ENCODE measurements around the gene LAPTM5. TPM values are rescaled to one million over a fixed set of nuclear protein-coding genes. Genes with fewer than 3 reads are reported as not detected.

LAPTM5 gene
- total and polyA plus RNA-seq, 8 donors = 4.6 to 48.4 (median 35.4) TPM

DNA sequence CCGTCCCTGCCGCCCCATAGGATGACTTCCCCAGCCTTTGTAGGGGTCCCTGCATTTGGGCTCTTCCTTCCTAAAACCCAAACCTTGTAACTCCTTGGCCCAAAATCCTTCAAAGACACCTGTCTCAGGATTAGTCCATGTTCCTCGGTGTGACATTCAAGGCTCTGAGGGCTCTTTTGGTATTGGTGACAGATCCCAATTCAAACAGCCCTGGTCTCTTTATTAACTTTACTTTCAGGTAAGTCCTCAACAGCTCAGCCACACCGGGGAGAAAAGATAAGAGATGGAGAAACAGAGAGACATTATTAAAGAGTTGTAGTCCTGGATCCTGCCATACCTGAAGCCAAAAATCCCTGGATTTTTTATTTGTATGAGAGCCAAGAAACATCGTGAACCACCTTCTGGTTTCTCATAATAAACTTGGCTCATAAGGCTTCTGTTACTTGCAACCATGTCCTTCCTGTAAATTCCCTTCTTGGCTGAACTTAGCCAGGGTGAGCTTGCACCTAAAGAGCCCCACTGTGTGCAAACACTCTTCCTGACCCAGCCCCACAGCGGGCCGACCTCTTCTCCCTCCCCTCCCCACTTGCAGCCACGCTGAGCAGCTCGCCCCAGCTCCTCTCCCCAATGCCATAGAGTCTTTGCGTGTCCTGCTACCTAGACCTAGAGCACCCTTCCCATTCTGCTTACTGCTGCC, 26.3 kb downstream of the LAPTM5 start:
- no peak for DNase-seq
- Histone ChIP-seq H3K27ac (no peak overlapping the region), H3K4me3 (no peak overlapping the region), H3K36me3 (peaks cover 0 to 30% (median 15%) of the 10 kb centered on the region in 4 donors), H3K4me1 (no peaks in the 10 kb centered on the region), H3K9me3 (no peaks in the 10 kb centered on the region), H3K27me3 (no peaks in the 10 kb centered on the region)
- 66 to 75% (median 68%) methylated on average over 10 of the region's 10 CpGs for WGBS, 5 donors
- TF ChIP-seq CTCF (IDR thresholded peaks at IDR 0.05) = no peak
- TF ChIP-seq EP300 (IDR thresholded peaks at IDR 0.05) = no peak
- TF ChIP-seq POLR2AphosphoS5 (IDR thresholded peaks at IDR 0.05) = no peak
- TF ChIP-seq POLR2A (IDR thresholded peaks at IDR 0.05) = no peak
- intact Hi-C loops (cut with DNase I; ENCODE audit: low total_unique reads) = no loop called here

DNA sequence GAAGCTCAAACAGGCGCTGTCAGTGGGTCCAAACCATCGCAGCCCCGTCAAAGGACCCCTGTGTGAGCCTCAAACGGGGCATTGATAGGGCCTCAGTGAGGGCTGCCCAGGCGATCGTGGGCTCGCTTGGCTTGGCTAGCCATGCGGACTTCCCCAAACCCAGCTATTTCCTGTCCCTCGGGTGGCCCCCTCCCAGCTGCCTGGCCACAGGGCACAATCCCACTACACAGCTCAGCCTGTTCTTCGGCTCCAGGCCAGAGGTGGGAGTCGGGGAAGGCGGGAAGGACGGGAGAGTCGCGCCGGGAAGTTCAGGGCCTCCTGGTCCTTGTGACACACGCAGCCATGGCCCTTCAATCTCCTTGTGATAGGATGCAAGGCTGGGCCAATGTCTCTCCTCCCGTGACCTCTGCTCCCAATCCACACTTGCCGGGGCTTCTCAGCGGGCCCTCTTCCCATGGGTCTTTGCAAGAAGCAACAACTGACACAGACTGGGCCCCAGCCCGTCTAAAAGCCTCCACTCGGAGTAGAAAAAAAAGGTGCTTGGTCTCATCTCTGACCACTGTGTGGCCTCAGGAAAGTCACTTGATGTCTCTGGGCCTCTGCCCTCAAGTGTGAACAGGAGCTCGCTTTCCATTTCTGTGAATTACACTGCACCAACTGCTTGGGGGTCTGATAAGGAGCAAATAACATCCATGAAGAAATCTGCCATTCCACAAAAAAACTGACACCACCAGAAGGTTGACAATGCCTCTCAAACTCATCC, 27.0 kb downstream of the LAPTM5 start:
- DNase-seq = no peak
- no peaks in the 10 kb centered on the region for H3K4me1 ChIP-seq
- 65 to 78% (median 67%) methylated on average over 17 to 23 of the region's 23 CpGs for WGBS, 5 donors
- no peak overlapping the region for H3K27ac ChIP-seq
- no peak for TF ChIP-seq EP300 (IDR thresholded peaks at IDR 0.05)
- TF ChIP-seq POLR2A (IDR thresholded peaks at IDR 0.05) = no peak
- no peak for TF ChIP-seq POLR2AphosphoS5 (IDR thresholded peaks at IDR 0.05)
- TF ChIP-seq CTCF (IDR thresholded peaks at IDR 0.05) = no peak
- intact Hi-C loops (cut with DNase I; ENCODE audit: low total_unique reads) = no loop called here
- no peaks in the 10 kb centered on the region for H3K9me3 ChIP-seq
- peaks cover 0 to 29% (median 18%) of the 10 kb centered on the region in 4 donors for H3K36me3 ChIP-seq
- no peaks in the 10 kb centered on the region for H3K27me3 ChIP-seq
- no peak overlapping the region for H3K4me3 ChIP-seq

- no peak for TF ChIP-seq POLR2AphosphoS5 (IDR thresholded peaks at IDR 0.05)
- TF ChIP-seq EP300 (IDR thresholded peaks at IDR 0.05) = no peak
- no peak for TF ChIP-seq CTCF (IDR thresholded peaks at IDR 0.05)
- no peak for TF ChIP-seq POLR2A (IDR thresholded peaks at IDR 0.05)
- intact Hi-C loops (cut with DNase I; ENCODE audit: low total_unique reads) = no loop called here
- H3K27ac ChIP-seq = no peak overlapping the region
These were observed 27.7 kb downstream of the LAPTM5 start for GRCh38 chr1:30729901-30730300.

DNA sequence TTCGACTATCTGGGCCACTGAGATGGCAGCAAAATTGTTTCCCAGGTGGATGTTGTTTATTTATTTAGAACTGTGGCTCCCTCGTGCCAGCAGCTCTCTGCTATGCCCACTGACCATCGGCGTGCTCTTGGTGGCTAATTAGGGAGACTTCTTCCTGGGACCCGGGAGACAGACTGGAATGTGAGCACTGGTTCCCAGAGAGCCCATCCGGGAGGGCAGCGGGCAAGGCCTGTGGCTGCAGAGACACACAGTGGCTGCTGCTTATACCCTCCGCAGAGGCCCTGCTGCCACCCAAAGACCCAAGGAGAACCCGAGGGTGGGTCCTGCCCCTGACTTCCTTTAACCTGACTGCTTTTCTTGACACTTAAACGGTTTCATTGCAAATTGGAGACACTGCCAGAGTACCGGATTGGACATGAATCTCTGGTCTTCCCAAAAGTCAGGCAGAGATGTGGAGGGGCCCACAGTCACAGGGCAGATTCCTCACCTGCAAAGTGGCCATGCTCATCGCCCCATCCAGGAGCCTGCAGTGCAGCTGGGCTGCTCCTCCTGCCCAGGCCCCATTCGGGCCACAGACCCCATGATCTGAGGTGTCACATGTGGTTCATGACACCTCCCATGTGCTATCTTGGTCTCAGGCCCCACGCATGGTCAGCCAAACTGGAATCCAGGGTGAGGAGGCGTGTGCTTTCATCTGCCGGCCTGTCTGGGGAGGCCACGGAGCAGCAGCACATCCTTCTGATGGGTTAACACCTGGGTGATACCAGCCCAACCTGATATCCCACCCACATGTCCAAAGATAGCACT, 28.5 kb downstream of the LAPTM5 start:
- no peak overlapping the region for H3K27ac ChIP-seq
- H3K36me3 ChIP-seq = peaks cover 0 to 31% (median 26%) of the 10 kb centered on the region in 4 donors
- H3K4me1 ChIP-seq = no peaks in the 10 kb centered on the region
- DNase-seq = no peak
- H3K4me3 ChIP-seq = no peak overlapping the region
- intact Hi-C loops (cut with DNase I; ENCODE audit: low total_unique reads) = no loop called here
- no peak for TF ChIP-seq CTCF (IDR thresholded peaks at IDR 0.05)
- TF ChIP-seq EP300 (IDR thresholded peaks at IDR 0.05) = no peak
- WGBS, 5 donors = 63 to 78% (median 74%) methylated on average over 10 to 17 of the region's 17 CpGs
- no peaks in the 10 kb centered on the region for H3K27me3 ChIP-seq
- no peaks in the 10 kb centered on the region for H3K9me3 ChIP-seq

More at GRCh38 chr1:30729901-30730300, 27.7 kb downstream of the LAPTM5 start:
- no peak overlapping the region for H3K4me3 ChIP-seq
- peaks cover 0 to 28% (median 21%) of the 10 kb centered on the region in 4 donors for H3K36me3 ChIP-seq
- no peaks in the 10 kb centered on the region for H3K4me1 ChIP-seq
- 68 to 85% (median 71%) methylated on average over 6 of the region's 6 CpGs for WGBS, 5 donors
- H3K27me3 ChIP-seq = no peaks in the 10 kb centered on the region
- no peaks in the 10 kb centered on the region for H3K9me3 ChIP-seq
- no peak for DNase-seq
